Duodenal mucosa (tissue), 2 donors: Measurements from ENCODE around the gene TECR.

Experiments
- H3K27ac ChIP-seq: one replicate; pipeline ENCODE4 v1.7.0; 2013; ENCODE audit warnings: low read depth, low read length
- H3K27me3 ChIP-seq, 2 donors: one replicate each; pipeline ENCODE4 v1.7.0; 2013; ENCODE audit warnings: low read length in 2 of 2, control low read depth in 1 of 2; ENCODE audit not compliant: insufficient read depth in 2 of 2, control insufficient read depth in 1 of 2
- H3K36me3 ChIP-seq, 2 donors: one replicate each; pipeline ENCODE4 v1.7.0; 2013; ENCODE audit warnings: low read length in 2 of 2, control low read depth in 1 of 2; ENCODE audit not compliant: insufficient read depth in 2 of 2, control insufficient read depth in 1 of 2
- H3K4me1 ChIP-seq, 2 donors: one replicate each; pipeline ENCODE4 v1.7.0; 2013; ENCODE audit warnings: low read length in 2 of 2, control low read depth in 1 of 2; ENCODE audit not compliant: insufficient read depth in 2 of 2, control insufficient read depth in 1 of 2
- H3K4me3 ChIP-seq, 2 donors: one replicate each; pipeline ENCODE4 v1.7.0; 2013; ENCODE audit warnings: low read length in 2 of 2, low read depth in 1 of 2
- H3K9ac ChIP-seq, 2 donors: one replicate each; pipeline ENCODE4 v1.7.0; 2013; ENCODE audit warnings: low read length in 2 of 2, low read depth in 1 of 2
- H3K9me3 ChIP-seq, 2 donors: one replicate each; pipeline ENCODE4 v1.7.0; 2013; ENCODE audit warnings: low read length in 2 of 2, control low read depth in 1 of 2; ENCODE audit not compliant: control insufficient read depth in 1 of 2

Gene TECR

DNA sequence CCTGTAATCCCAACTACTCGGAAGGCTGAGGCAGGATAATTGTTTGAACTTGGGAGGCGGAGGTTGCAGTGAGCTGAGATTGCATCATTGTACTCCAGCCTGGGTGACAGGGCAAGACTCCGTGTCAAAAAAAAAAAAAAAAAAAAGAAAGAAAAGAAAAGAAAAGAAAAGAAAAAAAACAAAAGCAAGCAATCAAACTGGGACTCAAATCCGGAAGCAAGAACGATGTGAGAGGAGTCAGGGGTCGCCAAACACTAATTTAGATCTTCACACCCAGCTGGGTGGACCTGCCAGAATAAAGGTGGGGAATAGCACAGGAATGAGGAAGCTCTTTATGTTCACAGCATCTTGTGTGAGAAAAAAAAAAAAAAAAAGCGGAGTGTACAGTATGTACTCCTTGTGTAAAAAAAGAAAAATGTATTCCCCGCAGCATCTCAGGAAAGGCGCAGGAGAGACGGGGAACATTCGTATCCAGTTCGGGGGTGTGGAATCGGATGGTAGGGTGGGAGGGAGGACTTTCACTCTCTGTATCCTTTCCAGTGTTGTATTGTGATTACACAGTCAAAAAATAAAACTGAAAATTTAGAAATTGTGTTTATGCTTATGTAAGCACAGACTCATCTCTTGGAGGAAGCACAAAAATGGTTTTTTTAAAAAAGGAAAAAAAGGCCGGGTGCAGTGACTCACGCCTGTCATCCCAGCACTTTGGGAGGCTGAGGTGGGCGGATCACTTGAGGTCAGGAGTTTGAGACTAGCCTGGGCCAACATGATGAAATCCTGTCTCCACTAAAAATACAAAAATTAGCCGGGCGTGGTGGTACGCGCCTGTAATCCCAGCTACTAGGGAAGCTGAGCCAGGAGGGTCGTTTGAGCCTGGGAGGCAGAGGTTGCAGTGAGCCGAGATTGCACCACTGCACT lies 18.8 kb upstream of the TECR start:
- no peak overlapping the region for H3K9ac ChIP-seq
- no peaks in the 10 kb centered on the region for H3K27me3 ChIP-seq
- no peaks in the 10 kb centered on the region for H3K9me3 ChIP-seq
- H3K36me3 ChIP-seq, result peaks cover 6 to 26% of the 10 kb centered on the region in 2 donors
- no peak overlapping the region for H3K4me3 ChIP-seq
- peaks cover 15 to 16% of the 10 kb centered on the region in 2 donors for H3K4me1 ChIP-seq
- H3K27ac ChIP-seq, result no peak overlapping the region

GRCh38 chr19:14511229-14511593 lies 18.2 kb upstream of the TECR start:
- Histone ChIP-seq H3K9ac (no peak overlapping the region), H3K27me3 (no peaks in the 10 kb centered on the region), H3K4me3 (no peak overlapping the region), H3K9me3 (no peaks in the 10 kb centered on the region), H3K27ac (no peak overlapping the region), H3K36me3 (peaks cover 6 to 33% of the 10 kb centered on the region in 2 donors), H3K4me1 (peaks cover 19% of the 10 kb centered on the region in 2 donors)

DNA sequence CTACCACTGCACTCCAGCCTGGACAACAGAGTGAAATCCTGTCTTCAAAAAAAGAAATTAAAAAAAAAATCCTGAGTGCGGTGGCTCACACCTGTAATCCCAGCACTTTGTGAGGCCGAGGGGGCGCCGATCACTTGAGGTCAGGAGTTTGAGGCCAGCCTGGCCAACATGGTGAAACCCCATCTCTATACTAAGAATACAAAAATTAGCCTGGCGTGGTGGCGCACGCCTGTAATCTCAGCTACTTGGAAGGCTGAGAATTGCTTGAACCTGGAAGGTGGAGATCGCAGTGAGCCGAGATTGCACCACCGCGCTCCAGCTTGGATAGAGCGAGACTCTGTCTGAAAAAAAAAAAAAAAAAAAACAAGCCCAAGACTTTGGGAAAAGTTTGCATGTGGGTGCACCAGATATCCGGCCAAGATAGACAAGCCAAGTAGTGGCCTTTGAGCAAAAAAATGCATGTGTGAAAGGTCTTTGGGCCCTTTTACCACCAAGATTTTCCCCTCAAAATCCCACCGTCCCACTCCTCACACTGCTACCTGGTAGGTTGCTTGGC lies 16.9 kb upstream of the TECR start:
- no peaks in the 10 kb centered on the region for H3K27me3 ChIP-seq
- no peak overlapping the region for H3K9ac ChIP-seq
- no peak overlapping the region for H3K4me3 ChIP-seq
- H3K36me3 ChIP-seq, result peaks cover 6 to 34% of the 10 kb centered on the region in 2 donors
- H3K4me1 ChIP-seq, result peaks cover 21 to 30% of the 10 kb centered on the region in 2 donors
- no peak overlapping the region for H3K27ac ChIP-seq
- H3K9me3 ChIP-seq, result no peaks in the 10 kb centered on the region

DNA sequence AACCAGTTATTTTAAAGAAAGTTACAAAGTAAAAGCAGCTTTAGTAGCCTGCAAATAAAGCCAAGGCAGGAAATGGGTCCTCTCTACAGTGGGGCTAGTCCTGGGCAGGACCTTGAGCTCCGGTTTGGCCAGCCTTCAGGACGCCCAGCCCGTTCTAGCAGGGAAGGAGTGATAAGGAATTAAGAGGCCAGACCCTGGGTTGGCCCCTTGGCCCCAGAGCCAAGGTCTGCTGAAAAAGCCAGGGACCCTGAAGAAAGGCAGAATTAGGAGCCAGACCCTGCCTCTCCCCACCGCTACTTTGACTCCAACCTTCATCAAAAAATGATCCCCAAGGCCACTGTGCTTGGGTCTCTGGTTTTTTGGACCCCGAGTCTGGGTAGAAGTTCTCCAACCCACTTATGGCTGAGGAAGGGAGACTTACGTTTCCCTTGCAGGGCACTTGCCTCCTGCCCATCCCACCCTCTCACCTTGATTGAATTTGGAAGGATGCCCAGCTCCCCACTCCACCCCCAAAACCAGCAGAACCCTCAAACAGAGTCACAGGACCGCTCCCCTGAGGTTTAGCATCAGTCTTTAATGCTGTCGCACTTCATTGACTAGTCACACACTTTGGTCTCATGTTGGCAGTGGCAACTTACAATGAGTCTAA lies 15.1 kb upstream of the TECR start:
- H3K36me3 ChIP-seq, result peaks cover 6 to 34% of the 10 kb centered on the region in 2 donors
- H3K4me1 ChIP-seq, result peaks cover 22 to 30% of the 10 kb centered on the region in 2 donors
- H3K4me3 ChIP-seq, result no peak overlapping the region
- peak overlapping the region in 1 of 2 donors; percentile 14 for H3K9ac ChIP-seq
- H3K27ac ChIP-seq, result no peak overlapping the region
- no peaks in the 10 kb centered on the region for H3K27me3 ChIP-seq
- H3K9me3 ChIP-seq, result no peaks in the 10 kb centered on the region

DNA sequence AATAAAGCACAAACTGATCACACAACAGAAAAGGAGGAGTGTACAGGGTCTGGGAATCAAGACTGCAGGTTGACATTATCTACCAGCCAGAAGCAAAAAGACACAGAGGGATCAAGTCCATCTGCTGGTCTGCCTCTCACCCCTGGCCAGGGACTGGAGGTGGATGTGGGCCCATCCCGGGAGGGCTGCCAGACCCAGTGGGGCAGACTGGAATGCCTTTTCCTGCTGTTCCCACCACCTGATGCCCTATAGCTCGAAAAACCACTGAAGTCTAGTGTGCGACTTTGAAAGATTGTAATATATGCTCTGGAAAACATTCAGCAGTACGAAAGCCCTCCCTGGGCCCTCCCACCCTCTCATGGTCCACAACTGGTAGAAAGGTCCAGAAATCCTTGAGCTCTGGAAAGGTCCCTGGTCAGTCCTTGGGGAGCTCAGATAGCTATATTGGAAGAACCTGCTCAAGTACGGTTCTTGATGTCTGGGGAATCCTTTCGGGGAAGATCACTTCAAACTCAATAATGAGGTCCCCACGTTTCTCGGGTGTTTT lies 13.8 kb upstream of the TECR start:
- no peaks in the 10 kb centered on the region for H3K27me3 ChIP-seq
- peak overlapping the region; percentile 98 to 100 for H3K9ac ChIP-seq
- H3K4me1 ChIP-seq, result peaks cover 27 to 30% of the 10 kb centered on the region in 2 donors
- H3K9me3 ChIP-seq, result no peaks in the 10 kb centered on the region
- H3K36me3 ChIP-seq, result peaks cover 6 to 34% of the 10 kb centered on the region in 2 donors
- H3K27ac ChIP-seq, result no peak overlapping the region
- H3K4me3 ChIP-seq, result peak overlapping the region; percentile 87 to 88

GRCh38 chr19:14516048-14516534 lies 13.3 kb upstream of the TECR start:
- H3K27ac ChIP-seq, result no peak overlapping the region
- H3K27me3 ChIP-seq, result no peaks in the 10 kb centered on the region
- peaks cover 27 to 30% of the 10 kb centered on the region in 2 donors for H3K4me1 ChIP-seq
- H3K36me3 ChIP-seq, result peaks cover 6 to 34% of the 10 kb centered on the region in 2 donors
- no peaks in the 10 kb centered on the region for H3K9me3 ChIP-seq
- H3K4me3 ChIP-seq, result peak overlapping the region; percentile 87 to 88
- H3K9ac ChIP-seq, result peak overlapping the region; percentile 98 to 100

GRCh38 chr19:14516746-14517438 lies 12.5 kb upstream of the TECR start:
- peaks cover 32 to 35% of the 10 kb centered on the region in 2 donors for H3K4me1 ChIP-seq
- H3K27ac ChIP-seq, result peak overlapping the region; percentile 100
- peak overlapping the region; percentile 87 to 88 for H3K4me3 ChIP-seq
- H3K36me3 ChIP-seq, result peaks cover 6 to 34% of the 10 kb centered on the region in 2 donors
- no peaks in the 10 kb centered on the region for H3K27me3 ChIP-seq
- peak overlapping the region; percentile 98 to 100 for H3K9ac ChIP-seq
- H3K9me3 ChIP-seq, result no peaks in the 10 kb centered on the region

GRCh38 chr19:14517446-14517839 lies 12.0 kb upstream of the TECR start:
- H3K9ac ChIP-seq, result peak overlapping the region; percentile 98 to 100
- peaks cover 33 to 41% of the 10 kb centered on the region in 2 donors for H3K4me1 ChIP-seq
- no peaks in the 10 kb centered on the region for H3K9me3 ChIP-seq
- H3K27me3 ChIP-seq, result no peaks in the 10 kb centered on the region
- peak overlapping the region; percentile 87 to 88 for H3K4me3 ChIP-seq
- peak overlapping the region; percentile 100 for H3K27ac ChIP-seq
- H3K36me3 ChIP-seq, result peaks cover 6 to 34% of the 10 kb centered on the region in 2 donors

DNA sequence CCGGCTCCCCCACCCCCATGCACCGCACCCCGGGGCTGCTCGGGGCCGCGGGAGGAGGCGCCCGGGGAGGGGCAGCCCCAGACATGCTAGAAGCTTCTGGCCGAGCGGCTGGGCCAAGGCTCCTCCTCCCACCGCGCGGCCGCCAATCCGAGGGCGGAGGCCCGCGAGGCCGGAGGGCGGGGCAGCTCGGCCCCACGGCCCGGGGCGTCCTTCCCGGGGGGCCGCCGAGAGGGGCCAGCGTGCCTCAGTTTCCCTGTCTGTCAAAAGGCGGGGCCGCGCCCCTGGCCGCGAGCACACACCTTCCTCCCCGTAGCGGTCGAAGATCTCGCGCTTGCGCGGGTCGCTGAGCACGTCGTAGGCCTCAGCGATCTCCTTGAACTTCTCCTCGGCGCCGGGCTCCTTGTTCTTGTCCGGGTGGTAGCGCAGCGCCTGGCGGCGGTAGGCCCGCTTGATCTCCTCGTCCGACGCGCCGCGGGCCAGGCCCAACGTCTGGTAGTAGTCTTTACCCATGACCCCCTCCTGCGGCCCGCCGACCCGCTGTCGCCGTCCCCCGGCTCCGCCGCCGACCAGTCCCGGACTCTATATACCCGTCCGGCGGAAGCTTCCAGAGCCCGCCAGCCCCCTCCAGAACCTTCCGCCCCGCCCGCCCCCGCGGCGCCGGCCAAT lies 11.4 kb upstream of the TECR start, which contains the start of gene DNAJB1:
DNAJB1 (minus strand) TSS at position 558 of the 666 bp plus-strand sequence; CDS start at position 510, 48 bp downstream.
- Histone ChIP-seq H3K9ac (peak within 1 kb of the TSS; percentile 98 to 100), H3K4me3 (peak within 1 kb of the TSS; percentile 87 to 88), H3K36me3 (peaks cover 6 to 34% of the 10 kb centered on the region in 2 donors), H3K27me3 (no peaks in the 10 kb centered on the region), H3K4me1 (peaks cover 38 to 46% of the 10 kb centered on the region in 2 donors), H3K9me3 (no peaks in the 10 kb centered on the region), H3K27ac (peak within 1 kb of the TSS; percentile 100)
